Activated T-cell treated with anti-CD3 and anti-CD28 coated beads for 4 hours (primary cell): Measurements from ENCODE around the gene CCDC33.

Experiments used
- DNase-seq: peaks from one replicate; pipeline ENCODE4 v3.0.0-alpha.2; 2020

The CCDC33 gene

DNA sequence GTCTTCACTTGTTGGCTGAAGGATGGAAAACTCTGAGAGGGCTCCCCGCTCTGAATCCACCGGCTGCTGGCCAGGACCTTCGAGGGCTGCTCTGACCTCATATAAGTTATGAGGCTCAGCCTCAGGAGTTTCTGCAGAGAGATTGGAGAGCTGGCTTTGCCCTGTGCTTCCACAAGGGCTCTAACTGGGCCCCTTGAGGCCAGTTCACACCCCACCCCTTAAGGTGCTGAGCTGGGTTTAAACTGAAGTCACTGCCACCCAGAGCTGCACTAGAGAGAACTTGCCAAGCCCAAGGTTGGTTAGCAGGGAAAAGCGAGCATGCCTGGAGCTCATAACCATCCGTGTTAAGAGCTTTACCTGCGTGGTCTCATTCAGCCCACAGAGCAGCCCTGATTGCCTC is 2.8 kb upstream of the CCDC33 start:
- DNase-seq = no peak

- DNase-seq = no peak
Measured at GRCh38 chr15:74233851-74234597, 2.1 kb upstream of the CCDC33 start.

DNA sequence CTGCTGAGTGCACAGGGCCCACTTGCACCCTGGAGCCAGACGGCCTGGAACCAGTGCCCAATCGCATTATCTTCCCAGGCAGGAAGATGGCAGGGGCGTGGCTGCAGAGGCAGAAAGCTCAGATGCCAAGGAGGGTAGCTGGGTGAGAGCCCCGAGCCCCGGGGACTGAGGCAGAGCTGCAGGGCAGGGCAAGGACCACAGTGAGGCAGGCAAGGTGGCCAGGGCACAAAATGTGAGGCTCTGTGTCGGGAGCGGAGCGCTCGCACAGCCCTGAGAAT is 1.6 kb upstream of the CCDC33 start:
- DNase-seq = no peak

- no peak for DNase-seq
Measured at GRCh38 chr15:74239051-74239705, 3.1 kb downstream of the CCDC33 start.

GRCh38 chr15:74240002-74240568 is 4.0 kb downstream of the CCDC33 start:
- DNase-seq = no peak

DNA sequence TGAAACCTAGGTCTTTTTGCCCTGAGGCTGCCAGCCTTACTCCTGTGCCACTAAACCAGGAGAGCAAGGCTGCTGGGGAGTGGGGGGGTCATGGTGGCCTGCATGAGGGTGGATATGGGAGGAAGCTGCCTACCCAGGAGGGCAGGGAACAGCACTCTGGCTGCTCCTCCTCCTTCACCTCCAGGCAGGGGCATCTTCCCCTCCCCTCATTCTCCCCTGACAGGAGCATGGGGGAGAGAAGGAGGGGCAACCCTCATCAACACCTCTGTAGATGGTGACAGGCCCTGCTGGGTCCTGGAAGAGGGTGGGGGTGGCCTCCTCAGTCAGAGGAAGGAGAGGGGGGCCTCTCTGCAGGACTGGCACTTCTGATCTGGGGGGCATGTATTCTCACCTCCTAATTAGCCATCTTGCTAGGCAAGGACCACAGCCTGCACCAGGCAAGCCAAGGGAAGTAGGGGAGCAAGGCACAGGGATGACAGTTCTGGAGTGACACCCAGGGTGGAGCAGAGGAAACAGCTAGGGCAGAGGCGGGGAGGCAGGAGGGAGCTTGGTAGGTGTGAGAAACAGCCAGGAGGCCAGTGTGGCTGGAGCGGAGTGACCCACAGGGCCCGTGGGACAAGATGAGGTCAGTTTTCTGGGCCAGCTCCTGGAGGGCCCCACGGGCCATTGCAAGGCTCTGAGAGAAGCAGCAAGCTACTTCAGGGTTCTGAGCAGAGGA is 4.9 kb downstream of the CCDC33 start:
- no peak for DNase-seq

GRCh38 chr15:74242441-74243185 is 6.5 kb downstream of the CCDC33 start:
- no peak for DNase-seq

DNA sequence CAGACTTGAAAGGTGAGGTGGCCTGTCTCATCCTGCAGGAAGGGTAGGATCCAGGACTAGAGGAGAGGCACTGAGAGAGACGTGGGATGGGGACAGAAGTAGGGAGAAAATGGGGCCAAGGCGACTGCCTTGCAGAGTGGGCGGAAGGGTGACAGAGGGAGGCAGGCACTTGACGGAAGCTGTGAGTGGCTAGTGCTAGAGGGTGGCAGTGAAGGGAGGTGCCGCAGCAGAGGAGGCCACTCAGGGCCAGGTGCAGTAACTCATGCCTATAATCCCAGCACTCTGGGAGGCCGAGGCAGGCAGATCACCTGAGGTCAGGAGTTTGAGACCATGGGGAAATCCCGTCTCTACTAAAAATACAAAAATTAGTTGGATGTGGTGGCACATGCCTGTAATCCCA is 7.3 kb downstream of the CCDC33 start:
- DNase-seq = no peak

DNA sequence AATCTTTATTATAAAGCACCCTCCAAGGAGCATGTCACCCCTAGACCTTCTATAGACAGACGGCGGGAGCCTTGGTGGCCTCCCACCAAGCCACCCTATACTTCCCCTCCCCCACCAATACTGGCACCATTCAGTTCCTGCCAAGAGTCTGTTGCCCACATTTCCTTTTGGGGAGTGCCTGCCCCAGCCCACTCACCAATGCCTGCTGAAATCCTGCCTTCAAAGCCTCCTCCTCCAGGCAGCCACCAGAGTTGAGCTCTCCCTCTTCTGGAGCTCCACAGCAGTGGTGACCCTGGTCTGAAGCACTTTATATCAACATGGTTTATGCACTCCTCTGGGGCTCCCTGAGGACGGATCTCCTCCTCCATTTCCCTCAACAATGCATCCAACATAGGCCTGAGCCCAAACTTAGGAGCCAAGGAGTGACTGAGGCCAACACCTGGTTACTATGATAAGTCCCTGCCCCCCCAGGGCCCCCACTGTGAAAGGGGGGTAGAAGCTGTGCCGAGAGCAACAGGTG is 8.8 kb downstream of the CCDC33 start:
- no peak for DNase-seq

DNA sequence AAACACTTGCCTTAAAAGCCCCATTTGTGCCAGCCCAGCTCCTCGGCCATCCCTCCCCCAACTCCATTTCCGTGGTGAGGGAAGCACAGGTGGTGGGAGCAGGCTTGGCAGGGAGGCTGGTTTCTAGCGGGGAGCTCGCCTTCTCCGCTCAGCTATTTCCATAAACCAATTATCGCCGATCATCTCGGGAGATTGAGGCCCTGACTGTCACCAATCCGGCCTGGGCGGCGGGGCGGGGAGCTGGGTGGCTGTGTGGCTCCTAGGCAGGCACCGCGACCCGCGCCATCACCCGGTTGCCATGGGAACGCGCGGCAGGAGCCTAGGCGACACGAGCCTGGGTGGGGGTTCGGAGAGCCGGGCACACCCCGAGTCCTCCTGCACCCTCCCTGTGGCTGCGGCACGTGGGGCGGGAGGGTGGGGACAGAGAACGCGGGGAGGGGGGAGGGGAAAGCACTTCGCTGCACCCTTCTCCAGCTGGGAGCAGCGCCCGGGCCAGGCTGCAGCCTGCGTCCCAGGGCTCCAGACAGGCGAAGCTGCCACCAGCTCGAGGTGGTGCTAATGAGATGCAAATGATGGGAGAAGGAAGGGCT is 9.3 kb downstream of the CCDC33 start:
- no peak for DNase-seq

DNA sequence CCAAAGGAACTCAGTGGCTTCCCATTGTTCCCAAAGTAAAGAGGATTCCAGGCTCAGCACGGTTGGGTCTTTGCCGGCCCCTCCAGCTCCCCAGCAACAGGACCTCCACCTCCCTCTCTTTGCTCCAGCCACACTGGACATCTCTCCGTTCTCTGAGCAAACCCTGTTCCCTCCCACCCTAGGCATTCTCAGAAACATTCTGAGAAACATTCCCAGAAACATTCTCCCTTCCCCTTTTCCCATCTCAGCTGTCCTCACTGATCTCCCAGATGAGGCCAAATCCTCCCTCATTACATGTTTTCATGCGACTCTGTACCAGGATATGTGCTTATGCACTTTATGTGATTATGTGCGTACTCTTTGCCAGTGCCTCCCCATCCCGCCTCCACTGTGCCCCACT is 14.1 kb downstream of the CCDC33 start:
- no peak for DNase-seq

GRCh38 chr15:74251131-74251811 is 15.1 kb downstream of the CCDC33 start:
- DNase-seq = no peak

DNA sequence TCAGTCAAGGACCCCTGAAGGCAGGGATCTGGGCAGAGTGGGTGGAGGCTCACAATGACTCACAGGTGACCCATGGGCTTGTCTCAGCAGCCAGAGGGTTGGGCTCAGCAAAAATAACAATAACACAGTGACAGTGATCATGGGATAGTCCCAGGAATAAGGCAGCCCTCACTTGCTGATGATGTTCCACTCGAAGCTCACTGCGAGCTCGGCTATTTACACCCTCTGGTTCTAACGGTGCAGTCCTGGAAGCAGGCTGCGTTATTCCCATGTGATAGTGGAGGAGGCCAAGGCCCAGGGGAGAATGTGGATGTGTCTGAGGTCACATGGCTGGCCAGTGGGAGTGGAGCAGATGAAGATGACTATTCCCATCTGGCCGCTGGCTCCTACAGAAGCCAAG is 16.2 kb downstream of the CCDC33 start:
- DNase-seq = no peak

DNA sequence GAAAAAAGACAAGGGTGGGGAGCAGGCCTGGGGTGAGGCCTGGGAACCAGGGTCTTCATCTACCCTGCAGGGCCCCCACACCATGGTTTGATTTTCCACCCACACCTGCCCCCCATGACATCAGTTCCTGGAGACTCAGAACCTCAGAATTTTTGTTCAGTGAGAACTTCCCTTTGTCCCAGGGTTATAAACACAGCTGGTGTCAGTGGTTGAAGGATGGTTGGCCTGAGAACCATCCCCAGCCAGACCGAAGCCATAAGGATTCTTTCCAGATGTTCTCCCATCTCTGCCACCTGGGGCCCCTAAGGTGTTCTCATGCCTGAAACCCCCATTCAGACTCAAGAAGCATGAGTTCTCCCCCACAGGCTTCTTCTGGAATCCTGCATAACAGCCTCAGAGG is 16.6 kb downstream of the CCDC33 start:
- DNase-seq = no peak

DNA sequence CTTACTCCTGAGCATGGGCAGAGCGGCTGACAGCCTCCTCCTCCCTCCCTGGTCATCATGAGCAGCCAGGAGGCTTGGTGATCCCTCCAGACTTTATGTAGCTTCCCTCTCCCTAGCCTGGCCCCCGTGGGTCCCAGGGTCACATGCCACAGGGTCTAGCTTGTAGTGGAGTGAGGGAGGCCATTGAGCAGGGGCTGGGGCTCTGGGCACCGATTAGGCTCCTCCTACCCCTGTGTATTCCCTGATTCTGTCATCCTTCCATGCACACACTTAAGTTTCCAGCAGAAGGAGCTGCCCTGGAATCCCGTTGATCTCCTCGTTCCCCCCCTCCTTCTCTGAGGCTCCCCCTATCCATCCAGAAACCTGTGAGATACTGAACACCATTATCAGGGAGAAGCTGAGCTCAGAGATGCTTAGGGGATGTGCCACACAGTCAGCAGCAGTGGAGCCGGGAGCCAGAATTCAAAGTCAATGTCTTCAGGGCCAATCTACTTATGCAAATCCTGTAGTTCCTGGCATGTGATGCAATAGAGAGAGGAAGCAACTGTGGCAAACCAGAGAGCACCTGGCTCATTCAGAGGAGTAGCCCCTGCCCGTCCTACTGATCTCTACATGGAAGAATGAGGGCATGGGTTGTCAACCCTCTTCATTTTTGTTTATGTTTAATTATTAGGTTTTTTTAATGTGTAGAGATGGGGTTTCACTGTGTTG is 17.2 kb downstream of the CCDC33 start:
- no peak for DNase-seq

GRCh38 chr15:74257105-74257504 is 21.0 kb downstream of the CCDC33 start:
- DNase-seq = no peak

DNA sequence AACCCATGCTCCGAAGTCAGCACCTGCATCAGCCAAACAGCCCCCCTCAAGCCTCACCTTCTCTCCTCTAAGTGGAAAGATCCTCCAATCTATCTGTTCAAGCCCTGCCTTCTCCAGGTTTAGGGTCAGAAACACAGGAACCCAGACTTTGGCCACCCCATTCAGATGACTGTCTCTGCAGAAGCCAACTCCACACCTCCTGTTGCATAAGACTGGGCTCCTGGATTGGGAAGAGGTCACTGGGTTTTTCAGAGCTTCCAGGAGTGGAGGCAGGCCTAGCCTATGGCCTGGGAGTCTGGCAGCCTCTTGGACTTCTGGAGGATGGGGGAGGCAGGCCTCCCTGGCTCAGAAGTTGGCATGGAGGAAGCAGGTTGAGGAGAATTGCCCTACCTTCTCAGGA is 21.5 kb downstream of the CCDC33 start:
- DNase-seq = no peak

- no peak for DNase-seq
Measured at GRCh38 chr15:74258456-74259291, 22.5 kb downstream of the CCDC33 start.

GRCh38 chr15:74259292-74259648 is 23.1 kb downstream of the CCDC33 start:
- no peak for DNase-seq

GRCh38 chr15:74259821-74260607 is 23.9 kb downstream of the CCDC33 start:
- DNase-seq = no peak
